GM18861 (cell line): Measurements from ENCODE around the gene LDLRAD3.

ENCODE experiments used
- ATAC-seq: cut with Tn5 transposase; IDR thresholded peaks from one replicate; pipeline ENCODE4 v1.9.1; 2021; ENCODE audit not compliant: unreplicated experiment

LDLRAD3 gene

DNA sequence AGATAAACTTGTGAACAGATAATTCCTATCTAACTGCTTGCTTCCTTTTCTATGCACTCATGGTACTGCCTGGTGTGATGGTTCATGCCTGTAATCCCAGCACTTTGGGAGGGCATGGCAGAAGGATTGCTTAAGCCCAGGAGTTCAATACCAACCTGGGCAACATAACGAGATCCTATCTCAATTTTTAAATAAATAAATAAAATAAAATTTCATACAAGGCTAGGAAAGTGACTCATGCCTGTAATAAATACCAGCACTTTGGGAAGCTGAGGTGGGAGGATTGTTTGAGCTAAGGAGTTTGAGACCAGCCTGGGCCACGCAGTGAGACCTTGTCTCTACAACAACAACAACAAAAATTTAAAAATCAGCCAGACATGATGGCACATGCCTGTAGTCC is 178.8 kb downstream of the LDLRAD3 start:
- no peak for ATAC-seq

DNA sequence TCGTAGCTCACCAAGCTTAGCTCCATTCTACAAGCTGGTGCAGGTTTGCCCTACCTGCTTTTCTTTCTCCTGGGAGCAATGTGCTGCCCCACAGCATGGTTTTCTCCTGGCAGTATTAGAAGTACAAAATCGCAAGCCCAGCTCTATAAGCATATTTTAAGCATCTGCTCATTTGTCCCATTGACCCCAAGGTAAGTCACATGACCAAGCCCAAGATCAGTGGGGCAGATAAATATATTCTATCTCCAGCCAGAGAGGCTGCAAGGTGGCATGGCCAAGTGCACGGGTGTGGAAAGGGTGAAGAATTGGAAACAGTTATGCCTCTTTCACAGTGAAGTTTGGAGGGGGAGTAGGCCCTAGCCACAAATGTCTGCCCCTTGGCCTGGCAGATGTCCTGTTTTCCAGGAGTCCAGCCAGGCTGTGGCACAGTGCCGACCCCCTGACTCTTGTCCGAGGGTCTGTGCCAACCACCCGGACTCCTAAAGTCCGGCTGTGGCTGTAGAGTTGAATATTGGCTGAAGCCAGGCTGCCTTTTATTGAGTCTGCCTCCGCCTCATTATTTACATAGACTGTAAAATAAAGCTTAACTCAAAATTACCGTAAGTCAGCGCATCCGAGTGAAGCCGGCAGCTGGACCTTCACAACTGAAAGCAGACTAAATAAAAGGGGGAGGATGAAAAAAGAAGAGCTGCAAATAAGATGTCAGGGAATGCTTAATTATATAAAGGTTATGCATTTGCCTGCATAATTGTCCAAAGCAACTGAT is 179.7 kb downstream of the LDLRAD3 start:
- no peak for ATAC-seq

DNA sequence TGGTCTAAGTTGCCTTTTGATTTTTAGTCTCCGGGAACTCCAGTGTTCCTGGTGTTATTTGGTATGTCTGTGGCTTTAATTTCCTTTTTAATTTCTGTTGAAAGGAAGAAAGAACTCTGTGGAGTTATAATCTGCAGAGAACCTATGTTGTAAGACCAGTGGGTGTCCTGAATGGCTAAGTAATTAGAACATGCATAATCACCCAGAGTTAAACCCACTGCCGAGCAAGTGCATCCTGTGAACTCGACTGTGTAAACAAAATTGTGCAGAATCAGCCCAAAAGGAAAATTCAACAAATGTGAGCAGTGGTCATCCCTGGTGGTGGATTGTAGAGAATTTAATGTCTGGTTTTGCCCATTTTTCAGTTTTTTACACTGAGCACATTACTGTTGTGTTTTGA is 182.8 kb downstream of the LDLRAD3 start:
- ATAC-seq: no peak

DNA sequence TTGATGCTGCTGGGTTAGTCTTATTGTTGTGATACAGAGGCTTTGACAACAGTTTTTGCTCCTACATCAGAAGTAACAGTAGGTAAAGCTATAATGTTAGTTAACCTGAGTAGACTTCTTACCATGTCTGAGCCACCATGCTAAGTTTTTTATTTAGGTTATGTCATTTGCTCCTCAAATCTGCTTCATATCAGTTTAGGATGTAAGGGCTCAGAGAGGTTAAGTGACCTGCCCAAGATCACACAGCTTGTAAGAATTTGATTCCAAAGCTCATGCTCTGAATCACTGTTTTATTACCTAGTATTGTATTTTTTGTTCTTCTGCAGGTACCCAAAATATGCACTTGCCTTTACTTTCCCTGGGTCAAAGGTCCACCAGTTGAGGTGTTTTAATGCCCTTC is 183.7 kb downstream of the LDLRAD3 start:
- ATAC-seq: no peak

DNA sequence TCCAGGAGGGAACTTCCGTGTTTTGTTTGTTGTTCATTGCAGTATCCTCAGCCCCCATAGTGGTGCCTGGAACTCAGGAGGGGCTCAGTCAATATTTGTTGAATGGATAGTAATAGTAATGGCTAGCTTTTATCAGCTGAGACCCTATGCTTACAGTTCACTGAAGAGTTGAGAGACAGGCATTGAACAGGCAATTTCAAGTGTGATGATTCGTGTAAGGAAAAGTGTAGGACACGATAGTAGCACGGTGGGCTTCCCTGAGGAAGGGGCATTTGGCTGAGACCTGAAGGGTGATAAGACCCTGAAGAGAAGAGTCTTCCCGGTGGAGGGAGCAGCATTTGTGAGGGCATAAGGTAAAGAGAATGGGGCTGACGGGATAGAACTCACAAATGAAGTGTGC is 186.1 kb downstream of the LDLRAD3 start:
- ATAC-seq: no peak

- no peak for ATAC-seq
These were observed 186.5 kb downstream of the LDLRAD3 start for GRCh38 chr11:36130401-36130800.

GRCh38 chr11:36131721-36132397 is 188.0 kb downstream of the LDLRAD3 start:
- ATAC-seq: no peak

GRCh38 chr11:36132940-36133339 is 189.1 kb downstream of the LDLRAD3 start:
- no peak for ATAC-seq

DNA sequence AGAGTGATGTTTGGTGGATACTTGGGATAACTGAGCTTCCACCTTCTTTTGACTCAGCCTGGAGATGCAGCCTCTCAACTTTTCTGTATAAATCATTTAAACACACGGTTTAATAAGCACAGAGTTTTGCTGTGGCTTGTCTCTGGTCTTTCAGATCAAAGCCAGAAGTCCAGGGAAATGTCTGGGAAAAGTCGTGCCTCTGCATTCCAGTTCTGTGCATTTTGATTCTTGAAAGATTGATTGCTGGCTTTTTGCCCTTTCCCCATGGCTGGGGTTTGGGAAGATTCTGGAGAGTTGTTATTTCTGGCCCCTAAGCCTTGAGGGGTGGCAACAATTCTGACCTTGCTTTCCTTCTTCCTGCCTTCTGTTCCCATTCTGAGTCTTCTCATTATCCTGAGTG is 191.2 kb downstream of the LDLRAD3 start:
- ATAC-seq: no peak

DNA sequence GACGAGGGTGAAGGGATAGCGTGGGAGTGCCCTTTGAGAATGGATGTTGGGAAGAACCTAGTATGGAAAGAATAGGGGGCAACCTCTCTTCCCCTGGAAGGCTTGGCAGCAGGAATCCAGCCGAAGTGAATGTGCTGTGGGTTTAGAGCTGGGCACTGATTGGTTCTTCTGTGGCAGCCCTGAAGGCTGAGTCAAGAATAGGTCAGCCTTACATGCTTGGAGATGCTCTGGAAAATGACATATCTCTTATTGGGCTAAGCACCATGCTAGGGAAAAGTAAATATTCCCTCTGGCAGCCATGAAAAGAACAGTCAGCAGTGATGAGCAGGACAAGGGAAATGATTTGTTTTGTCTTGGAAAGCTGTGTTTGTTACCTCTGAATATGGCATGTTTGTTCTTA is 195.9 kb downstream of the LDLRAD3 start:
- no peak for ATAC-seq

DNA sequence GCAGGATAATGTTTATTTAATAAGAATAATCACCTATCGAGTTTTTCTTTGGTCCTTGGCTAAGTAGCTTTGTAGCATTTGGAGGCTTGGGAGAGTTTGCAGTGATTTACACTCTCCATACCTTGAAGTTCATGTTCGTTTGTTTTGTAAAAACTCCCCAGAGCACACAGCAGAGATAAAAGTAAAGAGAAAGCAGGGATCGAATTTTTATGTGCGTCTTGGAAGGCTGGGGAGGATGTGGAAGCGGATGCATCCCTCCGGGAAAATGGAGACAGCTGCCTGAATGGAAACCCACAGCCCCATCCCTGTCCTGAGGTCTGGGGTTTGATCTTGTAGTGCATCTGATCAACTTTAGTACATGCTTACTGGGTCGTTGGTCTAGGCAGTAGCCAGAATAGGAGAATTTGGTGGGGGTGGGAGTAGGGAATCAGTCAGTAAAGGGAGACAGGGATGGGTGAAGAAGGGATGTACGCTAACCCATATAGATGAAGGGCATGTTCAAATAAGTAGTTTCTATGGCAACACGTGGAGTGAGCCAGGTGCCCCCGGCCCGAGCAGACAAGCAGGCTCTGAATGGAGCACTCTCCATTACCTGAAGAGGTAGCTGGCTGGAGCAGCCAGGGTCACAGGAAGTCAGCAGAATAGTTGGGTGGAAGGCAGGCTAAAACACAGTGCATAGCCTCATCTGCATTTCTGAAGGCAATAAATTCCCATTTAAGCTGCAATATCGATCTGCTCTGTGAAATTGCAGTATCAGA is 197.5 kb downstream of the LDLRAD3 start:
- ATAC-seq: no peak

DNA sequence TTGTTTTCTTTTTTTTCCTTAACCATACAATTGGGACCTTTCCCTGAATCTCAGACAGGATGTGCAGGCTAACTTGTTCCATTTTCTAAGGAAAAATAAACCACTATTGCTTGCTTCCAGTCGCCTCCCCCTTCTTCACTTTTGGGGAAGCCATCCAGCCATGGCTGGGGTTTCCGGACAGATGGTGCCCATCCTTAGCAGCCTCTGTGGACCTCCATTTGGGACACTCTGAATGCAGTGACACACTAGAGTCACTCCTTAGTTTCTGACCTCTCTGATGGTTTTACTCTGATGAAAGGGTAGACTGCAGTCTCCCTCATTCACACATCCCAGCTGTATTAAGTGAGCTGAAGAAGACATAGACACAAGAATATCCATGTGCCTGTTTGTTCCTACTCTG is 198.1 kb downstream of the LDLRAD3 start:
- ATAC-seq: no peak

- ATAC-seq: no peak
These were observed 198.6 kb downstream of the LDLRAD3 start for GRCh38 chr11:36142439-36142838.

DNA sequence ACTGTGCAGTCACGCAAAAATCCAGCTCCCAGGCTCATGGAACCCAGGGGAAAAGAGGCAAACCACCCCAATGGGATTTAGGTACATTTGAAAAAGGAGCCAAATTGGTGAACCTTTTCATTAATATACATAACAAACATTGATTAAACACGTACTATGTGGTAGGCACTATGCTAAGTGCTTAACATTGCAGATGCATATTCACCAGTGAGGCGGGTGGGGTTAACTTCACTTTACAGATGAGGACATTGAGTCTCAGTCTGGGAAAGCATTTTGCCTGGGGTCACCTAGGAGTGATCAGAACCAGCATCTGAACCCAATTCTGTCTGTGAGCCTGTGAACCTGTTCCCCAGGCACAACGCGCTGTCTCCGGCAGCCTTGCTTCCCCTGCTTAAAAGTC is 199.0 kb downstream of the LDLRAD3 start:
- ATAC-seq: no peak

- ATAC-seq: no peak
These were observed 202.6 kb downstream of the LDLRAD3 start for GRCh38 chr11:36146437-36146836.

DNA sequence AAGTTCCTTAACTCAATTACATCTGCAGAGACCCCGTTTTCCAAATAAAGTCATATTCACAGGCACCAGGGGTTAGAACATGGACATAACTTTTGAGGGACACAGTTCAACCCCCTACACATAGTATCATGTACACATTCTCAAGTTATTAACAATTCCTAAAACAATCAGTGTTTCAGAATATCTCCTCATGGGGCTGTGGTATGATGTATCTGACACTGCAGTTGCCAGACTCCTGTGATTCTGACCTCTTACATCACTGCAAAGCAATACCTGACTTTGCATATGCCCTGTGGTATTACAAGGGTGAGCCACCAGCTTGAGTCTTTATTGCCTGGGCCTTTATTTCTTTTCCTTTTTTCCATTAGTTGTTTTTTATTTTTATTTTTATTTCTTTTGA is 203.6 kb downstream of the LDLRAD3 start:
- ATAC-seq: no peak

- no peak for ATAC-seq
These were observed 204.8 kb downstream of the LDLRAD3 start for GRCh38 chr11:36148701-36149100.

GRCh38 chr11:36149538-36150242 is 205.8 kb downstream of the LDLRAD3 start:
- peak; percentile 87 for ATAC-seq

GRCh38 chr11:36150986-36151385 is 207.1 kb downstream of the LDLRAD3 start:
- ATAC-seq: no peak

DNA sequence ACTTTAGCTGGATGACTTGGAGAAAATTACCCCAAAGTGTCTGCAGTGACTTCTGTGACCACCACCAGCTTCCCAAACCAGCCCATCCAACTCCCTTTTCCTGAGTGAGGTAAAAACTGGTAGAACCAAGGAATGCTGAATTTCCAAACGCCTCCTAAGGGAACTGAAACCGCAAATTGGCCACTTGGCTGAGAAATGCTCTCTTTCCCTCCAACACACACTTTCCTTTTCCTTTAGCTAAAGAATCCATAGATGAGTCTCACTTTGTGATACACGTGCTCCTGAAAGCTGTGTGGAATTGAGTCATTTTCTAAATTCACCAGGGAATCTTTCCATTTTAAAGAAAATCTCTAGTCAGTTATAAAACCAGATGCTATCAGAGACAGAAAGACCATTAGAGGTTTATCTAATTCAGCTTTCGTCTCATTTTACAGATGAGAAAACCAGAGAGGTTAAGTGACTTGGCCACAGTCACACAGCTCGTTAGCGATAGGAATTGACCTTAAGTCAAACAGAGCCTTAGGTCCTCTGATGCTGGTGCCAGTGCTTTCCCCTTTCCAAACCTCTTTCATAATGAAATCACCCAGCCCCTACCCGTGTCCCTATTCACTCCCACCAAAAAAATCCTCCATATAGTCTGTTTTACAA is 208.2 kb downstream of the LDLRAD3 start:
- no peak for ATAC-seq

DNA sequence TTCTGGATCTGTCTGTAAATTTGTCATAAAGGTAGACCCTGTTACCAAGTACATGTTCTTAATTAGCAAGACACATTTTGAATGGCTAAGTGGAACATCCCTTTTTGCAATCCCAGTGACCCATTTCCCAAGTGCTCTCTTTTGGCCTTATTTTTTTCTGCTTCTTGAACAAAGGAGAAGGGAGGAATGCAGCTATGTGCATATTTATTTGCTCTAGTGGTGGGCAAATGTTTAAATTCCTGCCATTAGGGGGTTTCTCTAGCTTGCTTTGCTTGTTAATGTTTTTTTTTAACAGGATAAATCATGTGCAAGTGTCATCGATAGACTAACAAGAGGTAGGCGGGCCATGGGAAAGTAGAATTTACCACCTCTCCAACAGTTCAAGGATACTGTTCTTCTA is 209.7 kb downstream of the LDLRAD3 start:
- no peak for ATAC-seq
